Measurements from ENCODE around the gene VSTM5. TPM values are rescaled to one million over a fixed set of nuclear protein-coding genes. Genes with fewer than 3 reads are reported as not detected.

Gene VSTM5
- total and polyA plus RNA-seq, 12 donors, result 0.07 to 0.55 (median 0.16) TPM; not detected in 5

DNA sequence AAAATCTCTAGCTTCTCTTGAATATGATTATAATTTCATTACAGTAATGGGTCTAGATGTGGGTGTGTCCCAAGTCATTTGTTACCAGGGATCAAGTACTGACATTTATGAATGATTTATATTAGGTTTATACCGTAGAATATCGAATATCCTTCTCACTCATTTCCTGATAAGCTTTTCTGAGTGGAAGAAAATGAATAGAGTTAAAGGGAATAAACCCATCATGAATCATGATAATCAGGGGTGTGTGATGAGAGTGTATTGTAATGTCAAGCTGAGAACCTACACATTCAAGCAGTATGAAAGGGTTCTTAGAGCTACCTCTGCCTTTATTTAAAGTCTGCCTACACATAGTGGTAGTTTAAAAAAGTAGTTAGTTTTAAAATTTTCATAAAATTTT lies 49.1 kb downstream of the VSTM5 start:
- intact Hi-C loops (cut with DNase I), result loop anchor here in 1 of 2 donors (10.0 kb wide), 1 partner anchor 117 kb away; no protein-coding TSS in a partner anchor
- 21 to 32% (median 24%) methylated on average over 2 of the region's 2 CpGs for WGBS, 4 donors

DNA sequence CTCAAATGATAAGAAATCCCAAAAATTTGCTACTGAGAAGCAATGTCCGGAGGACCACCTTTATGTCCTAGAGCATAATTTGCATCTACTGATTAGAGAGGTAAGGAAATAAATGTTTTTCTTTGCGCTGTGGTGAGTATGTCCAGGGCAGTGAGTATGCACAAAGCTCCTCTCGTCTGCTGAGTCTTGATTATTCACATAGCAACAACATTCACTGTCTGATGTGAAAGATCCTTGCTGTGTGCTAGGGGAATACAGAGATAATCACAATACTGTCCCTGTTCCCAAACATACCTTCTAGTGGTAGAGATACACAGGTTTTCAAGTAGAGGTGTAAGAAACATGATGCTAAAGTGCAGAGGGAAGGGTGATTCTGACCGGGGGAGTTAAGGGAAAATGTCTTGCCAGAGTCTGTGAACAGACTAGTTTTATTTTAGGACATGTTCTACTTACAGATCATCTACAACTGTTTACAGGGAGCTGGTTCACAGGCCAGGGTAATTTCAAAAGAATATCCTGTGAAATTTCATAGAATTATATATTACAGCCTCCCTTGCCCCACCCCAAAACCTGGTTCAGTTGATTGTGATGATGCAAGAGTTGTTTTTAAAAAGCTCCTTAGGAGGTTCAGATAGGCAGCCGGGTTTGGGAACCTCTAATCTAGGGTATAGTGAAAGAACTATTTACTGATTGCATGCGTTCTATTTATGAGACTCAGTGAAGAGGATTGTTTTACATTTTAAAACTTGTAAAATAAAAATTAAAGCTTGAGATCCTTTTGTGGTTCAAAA lies 53.8 kb downstream of the VSTM5 start:
- H3K4me1 ChIP-seq (replicated peaks in 1 of 2), result peaks cover 0 to 10% of the 10 kb centered on the region in 2 donors
- no peak overlapping the region for H3K27ac ChIP-seq
- no peaks in the 10 kb centered on the region for H3K9me3 ChIP-seq (replicated peaks in 1 of 3)
- peaks cover 0 to 84% of the 10 kb centered on the region in 2 donors for H3K36me3 ChIP-seq (replicated peaks in 1 of 2)
- TF ChIP-seq, protein P1, sequence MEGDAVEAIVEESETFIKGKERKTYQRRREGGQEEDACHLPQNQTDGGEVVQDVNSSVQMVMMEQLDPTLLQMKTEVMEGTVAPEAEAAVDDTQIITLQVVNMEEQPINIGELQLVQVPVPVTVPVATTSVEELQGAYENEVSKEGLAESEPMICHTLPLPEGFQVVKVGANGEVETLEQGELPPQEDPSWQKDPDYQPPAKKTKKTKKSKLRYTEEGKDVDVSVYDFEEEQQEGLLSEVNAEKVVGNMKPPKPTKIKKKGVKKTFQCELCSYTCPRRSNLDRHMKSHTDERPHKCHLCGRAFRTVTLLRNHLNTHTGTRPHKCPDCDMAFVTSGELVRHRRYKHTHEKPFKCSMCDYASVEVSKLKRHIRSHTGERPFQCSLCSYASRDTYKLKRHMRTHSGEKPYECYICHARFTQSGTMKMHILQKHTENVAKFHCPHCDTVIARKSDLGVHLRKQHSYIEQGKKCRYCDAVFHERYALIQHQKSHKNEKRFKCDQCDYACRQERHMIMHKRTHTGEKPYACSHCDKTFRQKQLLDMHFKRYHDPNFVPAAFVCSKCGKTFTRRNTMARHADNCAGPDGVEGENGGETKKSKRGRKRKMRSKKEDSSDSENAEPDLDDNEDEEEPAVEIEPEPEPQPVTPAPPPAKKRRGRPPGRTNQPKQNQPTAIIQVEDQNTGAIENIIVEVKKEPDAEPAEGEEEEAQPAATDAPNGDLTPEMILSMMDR (IDR thresholded peaks at IDR 0.05), result no peak
- no peak for TF ChIP-seq POLR2A (IDR thresholded peaks at IDR 0.05)
- DNase-seq, result no peak
- no peaks in the 10 kb centered on the region for H3K27me3 ChIP-seq
- 85 to 97% (median 95%) methylated on average over 6 of the region's 6 CpGs for WGBS, 4 donors
- no peak overlapping the region for H3K4me3 ChIP-seq
- intact Hi-C loops (cut with DNase I), result no loop called here

More for the DNA sequence above, 49.1 kb downstream of the VSTM5 start:
- Histone ChIP-seq H3K27ac (no peak overlapping the region), H3K9me3 (replicated peaks in 1 of 3) (no peaks in the 10 kb centered on the region), H3K27me3 (no peaks in the 10 kb centered on the region), H3K36me3 (replicated peaks in 1 of 2) (peaks cover 0 to 61% of the 10 kb centered on the region in 2 donors), H3K4me1 (replicated peaks in 1 of 2) (peaks cover 0 to 10% of the 10 kb centered on the region in 2 donors), H3K4me3 (no peak overlapping the region)
- no peak for DNase-seq
- TF ChIP-seq POLR2A (IDR thresholded peaks at IDR 0.05), result no peak
- TF ChIP-seq, protein P1 (IDR thresholded peaks at IDR 0.05), result no peak

DNA sequence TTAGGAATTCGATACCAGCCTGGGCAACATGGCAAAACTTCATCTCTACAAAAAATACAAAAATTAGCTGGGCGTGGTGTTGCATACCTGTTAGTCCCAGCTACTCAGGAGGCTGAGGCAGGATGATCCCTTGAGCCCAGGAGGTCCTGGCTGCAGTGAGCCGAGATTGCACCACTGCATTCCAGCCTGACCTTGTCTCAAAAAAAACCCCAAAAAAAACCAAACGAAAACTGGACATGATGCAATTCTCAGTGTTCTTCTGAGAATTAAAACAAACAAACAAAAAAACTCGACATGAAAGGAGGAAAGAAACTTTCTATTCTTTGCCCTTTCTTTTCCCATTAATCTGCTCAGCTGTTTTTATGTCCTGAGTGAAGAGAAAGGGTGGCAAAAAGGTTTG lies 58.9 kb downstream of the VSTM5 start:
- 55 to 73% (median 60%) methylated on average over 5 of the region's 5 CpGs for WGBS, 4 donors
- no peaks in the 10 kb centered on the region for H3K27me3 ChIP-seq
- H3K4me1 ChIP-seq (replicated peaks in 1 of 2), result peaks cover 9 to 14% of the 10 kb centered on the region in 2 donors
- DNase-seq, result peak in 3 of 7 donors; percentile 20 to 33 (median 22)
- H3K4me3 ChIP-seq, result no peak overlapping the region
- no peaks in the 10 kb centered on the region for H3K9me3 ChIP-seq (replicated peaks in 1 of 3)
- TF ChIP-seq, protein P1 (IDR thresholded peaks at IDR 0.05), result no peak
- no peak for TF ChIP-seq POLR2A (IDR thresholded peaks at IDR 0.05)
- intact Hi-C loops (cut with DNase I), result loop anchor here in 1 of 2 donors (5.0 kb wide), 1 partner anchor 34 kb away; no protein-coding TSS in a partner anchor
- no peak overlapping the region for H3K27ac ChIP-seq
- peaks cover 0 to 82% of the 10 kb centered on the region in 2 donors for H3K36me3 ChIP-seq (replicated peaks in 1 of 2)

DNA sequence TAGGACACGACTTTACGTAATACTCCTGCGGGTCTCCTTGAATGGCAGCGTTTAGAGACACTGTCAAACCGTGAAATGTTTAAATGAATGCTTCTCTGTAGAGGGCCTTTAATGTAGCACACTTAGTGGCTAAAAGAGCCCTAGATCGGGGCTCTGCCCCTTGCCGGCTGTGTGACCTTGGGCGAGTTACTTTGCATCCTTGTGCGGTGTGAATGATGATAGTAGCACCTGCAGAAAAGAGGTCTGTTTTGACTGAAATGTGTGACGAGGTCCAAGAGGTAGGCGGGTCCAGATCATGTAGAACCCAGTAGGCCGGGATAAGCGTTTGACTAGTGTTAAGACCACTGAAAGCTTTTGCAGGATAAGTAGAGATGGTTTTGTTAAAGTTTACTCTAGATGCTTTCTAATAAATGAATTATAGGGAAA lies 65.5 kb downstream of the VSTM5 start:
- no peaks in the 10 kb centered on the region for H3K27me3 ChIP-seq
- no peaks in the 10 kb centered on the region for H3K9me3 ChIP-seq (replicated peaks in 1 of 3)
- intact Hi-C loops (cut with DNase I), result loop anchor here in 1 of 2 donors (5.0 kb wide), 1 partner anchor 43 kb away; the partner anchor contains the start of genes C11orf54 and TAF1D
- TF ChIP-seq, protein P1 (IDR thresholded peaks at IDR 0.05), result no peak
- TF ChIP-seq POLR2A (IDR thresholded peaks at IDR 0.05), result no peak
- H3K36me3 ChIP-seq (replicated peaks in 1 of 2), result peaks cover 0 to 16% of the 10 kb centered on the region in 2 donors
- WGBS, 4 donors, result 0 to 1% (median 0%) methylated on average over 9 to 13 of the region's 13 CpGs
- peak overlapping the region; percentile 83 to 91 (median 86) for H3K4me3 ChIP-seq
- H3K4me1 ChIP-seq (replicated peaks in 1 of 2), result peaks cover 20 to 35% of the 10 kb centered on the region in 2 donors
- H3K27ac ChIP-seq, result peak overlapping the region; percentile 89 to 98 (median 94)
- DNase-seq, result no peak

All from adrenal gland (tissue), 12 donors.